ENCODE data around the gene RASA4.
"Not testable (repeated sequence)": the region's sequence is repeated elsewhere in the genome, so short reads cannot be mapped to it uniquely, and the experiment has no call there.

RASA4 gene

DNA sequence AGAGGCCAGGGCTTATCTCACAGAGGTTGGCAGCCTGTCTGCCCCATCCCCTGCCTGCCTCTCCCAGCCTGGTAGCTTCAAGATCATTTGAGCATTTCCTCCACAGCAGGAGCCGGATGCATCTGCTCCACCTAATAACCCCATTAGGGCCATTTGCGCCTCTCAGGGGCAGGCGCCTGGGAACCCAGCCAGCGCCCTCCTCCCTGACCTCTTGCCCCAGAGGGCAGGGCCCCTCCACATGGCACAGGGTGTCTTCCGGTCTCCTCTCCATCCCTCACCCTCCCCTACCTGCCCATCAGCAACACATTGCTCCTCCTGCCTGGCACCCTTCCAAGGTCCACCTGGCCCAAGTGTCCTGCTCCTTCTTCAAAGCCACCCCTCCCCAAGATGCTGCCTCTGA is 18.8 kb upstream of the RASA4 start:
- not testable (repeated sequence) for H2AFZ ChIP-seq (ENCODE audit: low read length); H3K4me2 ChIP-seq (ENCODE audit: low read length); H3F3A ChIP-seq (ENCODE audit: insufficient read depth, low read length); H3K79me2 ChIP-seq (ENCODE audit: insufficient read depth, low read length); H3K4me3 ChIP-seq (ENCODE audit: low read depth, low read length, poor library complexity, severe bottlenecking); H3K9me2 ChIP-seq (ENCODE audit: low read depth, low read length); H3K9me3 ChIP-seq (ENCODE audit: low read length); H3K36me3 ChIP-seq (ENCODE audit: insufficient read depth, low read length); H3K27me3 ChIP-seq (ENCODE audit: insufficient read depth, low read length); H3K4me1 ChIP-seq (ENCODE audit: insufficient read depth, low read length, severe bottlenecking); H3K9ac ChIP-seq (ENCODE audit: low read length); H3K27ac ChIP-seq (ENCODE audit: low read depth, low read length, poor library complexity, severe bottlenecking); H4K20me1 ChIP-seq (ENCODE audit: insufficient read depth, low read length)

DNA sequence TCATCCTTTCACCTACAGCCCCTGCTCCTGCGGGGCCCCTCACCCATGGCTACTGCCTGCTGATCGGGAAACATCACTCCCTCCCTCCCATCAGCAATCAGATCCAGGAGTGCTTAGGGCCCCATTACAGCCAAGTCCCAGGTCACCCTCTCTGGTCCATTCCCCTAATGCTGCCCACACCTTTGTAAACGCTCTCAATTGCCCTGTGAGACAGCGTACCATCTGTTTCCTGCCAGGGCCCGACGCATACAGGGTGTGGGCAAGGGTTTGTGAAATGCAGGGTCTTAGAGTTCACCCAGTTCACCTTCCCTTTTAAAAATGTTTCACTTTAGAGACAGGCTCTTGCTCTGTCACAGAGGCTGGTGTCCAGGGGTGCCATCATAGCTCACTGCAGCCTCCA is 17.7 kb upstream of the RASA4 start:
- H3K9ac ChIP-seq (ENCODE audit: low read length); H2AFZ ChIP-seq (ENCODE audit: low read length); H4K20me1 ChIP-seq (ENCODE audit: insufficient read depth, low read length); H3K79me2 ChIP-seq (ENCODE audit: insufficient read depth, low read length); H3K27ac ChIP-seq (ENCODE audit: low read depth, low read length, poor library complexity, severe bottlenecking); H3K9me2 ChIP-seq (ENCODE audit: low read depth, low read length); H3K27me3 ChIP-seq (ENCODE audit: insufficient read depth, low read length); H3F3A ChIP-seq (ENCODE audit: insufficient read depth, low read length); H3K36me3 ChIP-seq (ENCODE audit: insufficient read depth, low read length); H3K4me3 ChIP-seq (ENCODE audit: low read depth, low read length, poor library complexity, severe bottlenecking); H3K4me1 ChIP-seq (ENCODE audit: insufficient read depth, low read length, severe bottlenecking); H3K4me2 ChIP-seq (ENCODE audit: low read length); H3K9me3 ChIP-seq (ENCODE audit: low read length): not testable (repeated sequence)

DNA sequence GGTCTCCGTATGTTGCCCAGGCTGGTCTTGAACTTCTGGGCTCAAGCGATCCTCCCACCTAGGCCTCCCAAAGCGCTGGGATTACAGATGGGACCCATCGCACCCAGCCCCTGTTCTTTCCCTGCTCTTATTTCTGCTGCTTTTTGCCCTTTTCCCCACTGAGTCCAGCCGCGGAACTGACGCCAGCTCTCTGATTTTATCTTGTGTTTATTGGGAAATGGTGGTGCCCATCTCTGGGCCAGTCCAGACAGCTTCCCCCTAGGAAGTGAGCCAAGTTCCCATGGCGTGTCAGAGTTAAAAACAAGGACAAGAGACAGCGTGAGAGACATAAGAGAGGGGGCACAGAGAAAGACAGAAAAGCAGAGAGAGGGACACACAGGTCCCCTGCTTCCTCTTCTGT is 14.1 kb upstream of the RASA4 start:
- H3K9me2 ChIP-seq (ENCODE audit: low read depth, low read length); H4K20me1 ChIP-seq (ENCODE audit: insufficient read depth, low read length); H3K36me3 ChIP-seq (ENCODE audit: insufficient read depth, low read length); H3K4me1 ChIP-seq (ENCODE audit: insufficient read depth, low read length, severe bottlenecking); H3K27me3 ChIP-seq (ENCODE audit: insufficient read depth, low read length); H2AFZ ChIP-seq (ENCODE audit: low read length); H3K4me2 ChIP-seq (ENCODE audit: low read length); H3K4me3 ChIP-seq (ENCODE audit: low read depth, low read length, poor library complexity, severe bottlenecking); H3K27ac ChIP-seq (ENCODE audit: low read depth, low read length, poor library complexity, severe bottlenecking); H3F3A ChIP-seq (ENCODE audit: insufficient read depth, low read length); H3K9ac ChIP-seq (ENCODE audit: low read length); H3K9me3 ChIP-seq (ENCODE audit: low read length); H3K79me2 ChIP-seq (ENCODE audit: insufficient read depth, low read length): not testable (repeated sequence)

DNA sequence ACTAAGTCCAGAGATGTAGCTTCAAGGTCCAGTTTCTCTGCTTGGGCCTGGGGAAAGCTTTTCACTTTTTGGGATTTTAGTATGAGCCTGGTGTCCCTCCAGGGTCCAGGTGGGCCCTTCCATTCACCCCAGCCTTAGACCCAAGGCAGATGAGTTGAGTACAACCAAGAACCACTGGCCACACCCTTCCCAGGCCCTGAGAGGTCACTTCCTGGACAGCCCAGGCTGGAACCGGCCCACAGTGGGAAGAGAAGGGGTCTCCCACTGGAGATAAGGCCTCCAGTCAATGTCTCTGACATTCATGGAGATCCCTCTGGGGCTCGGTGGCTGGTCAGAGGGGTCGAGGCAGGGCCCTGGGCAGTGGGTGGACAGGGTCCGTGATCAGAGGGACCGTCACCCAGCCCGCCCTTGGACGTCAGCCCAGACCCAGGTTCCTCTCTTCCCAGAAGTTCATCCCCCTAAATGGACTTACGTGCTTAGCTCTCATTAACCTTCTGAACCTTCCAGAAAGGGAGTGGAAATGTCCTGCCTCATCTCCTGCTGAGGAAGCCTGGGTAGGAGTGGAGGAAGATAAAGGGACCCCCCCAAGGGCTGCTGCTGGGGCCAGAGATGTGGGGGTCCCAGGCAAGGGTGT is 10.8 kb upstream of the RASA4 start:
- not testable (repeated sequence) for H4K20me1 ChIP-seq (ENCODE audit: insufficient read depth, low read length); H3K4me1 ChIP-seq (ENCODE audit: insufficient read depth, low read length, severe bottlenecking); H3K4me2 ChIP-seq (ENCODE audit: low read length); H2AFZ ChIP-seq (ENCODE audit: low read length); H3F3A ChIP-seq (ENCODE audit: insufficient read depth, low read length); H3K4me3 ChIP-seq (ENCODE audit: low read depth, low read length, poor library complexity, severe bottlenecking); H3K27ac ChIP-seq (ENCODE audit: low read depth, low read length, poor library complexity, severe bottlenecking); H3K9ac ChIP-seq (ENCODE audit: low read length); H3K27me3 ChIP-seq (ENCODE audit: insufficient read depth, low read length); H3K9me3 ChIP-seq (ENCODE audit: low read length); H3K36me3 ChIP-seq (ENCODE audit: insufficient read depth, low read length); H3K9me2 ChIP-seq (ENCODE audit: low read depth, low read length); H3K79me2 ChIP-seq (ENCODE audit: insufficient read depth, low read length)

DNA sequence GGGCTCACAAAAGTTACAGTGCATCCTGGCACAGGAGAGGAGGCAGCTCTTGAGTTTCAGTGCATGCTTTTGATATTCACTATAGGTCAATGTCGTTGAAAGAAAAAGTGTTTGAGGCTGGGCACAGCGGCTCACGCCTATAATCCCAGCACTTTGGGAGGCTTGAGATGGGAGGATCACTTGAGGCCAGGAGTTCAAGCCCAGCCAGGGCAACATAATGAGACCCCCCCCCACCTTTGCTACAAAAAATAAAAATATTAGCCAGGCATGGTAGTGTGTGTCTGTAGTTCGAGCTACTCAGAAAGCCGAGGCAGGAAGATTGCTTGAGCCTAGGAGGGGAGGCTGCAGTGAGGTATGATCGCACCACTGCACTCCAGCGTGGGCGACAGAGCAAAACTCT is 1.6 kb upstream of the RASA4 start:
- not testable (repeated sequence) for H3K4me3 ChIP-seq (ENCODE audit: low read depth, low read length, poor library complexity, severe bottlenecking)

DNA sequence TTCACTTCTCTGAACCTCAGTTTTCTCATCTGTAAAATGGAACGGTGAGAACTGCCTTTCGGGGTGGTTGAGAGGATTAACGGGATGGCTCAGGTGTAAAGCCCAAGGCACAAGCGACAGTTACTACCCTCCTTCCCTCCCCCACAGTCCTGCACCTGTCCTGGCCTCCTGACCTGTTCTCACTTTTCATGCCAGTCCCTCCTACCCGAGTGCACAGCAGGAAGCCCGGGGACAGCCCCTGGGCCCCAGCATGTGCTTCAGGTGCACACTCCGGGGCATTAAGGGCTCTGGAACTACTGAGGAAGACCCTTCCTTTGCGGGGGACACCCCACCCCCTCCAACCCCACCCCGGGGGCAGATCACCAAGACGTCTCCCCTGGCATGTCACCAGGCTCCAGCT is 626 bp downstream of the RASA4 start:
- H2AFZ ChIP-seq (ENCODE audit: low read length); H3K4me3 ChIP-seq (ENCODE audit: low read depth, low read length, poor library complexity, severe bottlenecking); H3K4me1 ChIP-seq (ENCODE audit: insufficient read depth, low read length, severe bottlenecking); H3K27ac ChIP-seq (ENCODE audit: low read depth, low read length, poor library complexity, severe bottlenecking); H3K27me3 ChIP-seq (ENCODE audit: insufficient read depth, low read length); H3K4me2 ChIP-seq (ENCODE audit: low read length); H3K36me3 ChIP-seq (ENCODE audit: insufficient read depth, low read length); H3K9ac ChIP-seq (ENCODE audit: low read length); H4K20me1 ChIP-seq (ENCODE audit: insufficient read depth, low read length); H3K9me3 ChIP-seq (ENCODE audit: low read length); H3K79me2 ChIP-seq (ENCODE audit: insufficient read depth, low read length); H3K9me2 ChIP-seq (ENCODE audit: low read depth, low read length); H3F3A ChIP-seq (ENCODE audit: insufficient read depth, low read length): not testable (repeated sequence)

More for the DNA sequence above, 1.6 kb upstream of the RASA4 start:
- not testable (repeated sequence) for H3K36me3 ChIP-seq (ENCODE audit: insufficient read depth, low read length); H3K9ac ChIP-seq (ENCODE audit: low read length); H4K20me1 ChIP-seq (ENCODE audit: insufficient read depth, low read length); H3K9me2 ChIP-seq (ENCODE audit: low read depth, low read length); H3K27me3 ChIP-seq (ENCODE audit: insufficient read depth, low read length); H3F3A ChIP-seq (ENCODE audit: insufficient read depth, low read length); H3K27ac ChIP-seq (ENCODE audit: low read depth, low read length, poor library complexity, severe bottlenecking); H2AFZ ChIP-seq (ENCODE audit: low read length); H3K9me3 ChIP-seq (ENCODE audit: low read length); H3K79me2 ChIP-seq (ENCODE audit: insufficient read depth, low read length); H3K4me1 ChIP-seq (ENCODE audit: insufficient read depth, low read length, severe bottlenecking); H3K4me2 ChIP-seq (ENCODE audit: low read length)

DNA sequence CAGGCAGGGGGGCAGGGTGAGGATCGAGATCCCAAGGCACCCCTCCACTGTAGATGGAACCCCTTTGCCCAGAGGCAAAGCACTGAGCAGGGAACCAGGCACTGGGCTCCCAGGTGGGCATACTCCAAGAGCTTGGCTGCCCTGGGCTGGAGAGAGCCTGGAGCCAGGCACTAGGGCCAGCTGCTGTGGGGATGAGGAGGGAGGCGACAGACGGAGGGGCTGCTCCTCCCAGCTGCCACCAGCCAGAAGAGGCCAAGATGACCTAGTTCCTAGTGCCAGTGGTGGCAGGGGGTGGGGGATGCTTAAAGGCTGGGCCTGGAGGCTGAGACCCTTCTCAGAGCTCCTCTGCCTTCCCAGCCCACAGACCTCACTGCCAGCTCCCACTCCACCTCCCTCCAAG is 1.7 kb downstream of the RASA4 start:
- not testable (repeated sequence) for H3K9me3 ChIP-seq (ENCODE audit: low read length); H4K20me1 ChIP-seq (ENCODE audit: insufficient read depth, low read length); H3K27me3 ChIP-seq (ENCODE audit: insufficient read depth, low read length); H3K4me3 ChIP-seq (ENCODE audit: low read depth, low read length, poor library complexity, severe bottlenecking); H3K79me2 ChIP-seq (ENCODE audit: insufficient read depth, low read length); H3K4me1 ChIP-seq (ENCODE audit: insufficient read depth, low read length, severe bottlenecking); H3K9me2 ChIP-seq (ENCODE audit: low read depth, low read length); H3F3A ChIP-seq (ENCODE audit: insufficient read depth, low read length); H2AFZ ChIP-seq (ENCODE audit: low read length); H3K9ac ChIP-seq (ENCODE audit: low read length); H3K36me3 ChIP-seq (ENCODE audit: insufficient read depth, low read length); H3K4me2 ChIP-seq (ENCODE audit: low read length); H3K27ac ChIP-seq (ENCODE audit: low read depth, low read length, poor library complexity, severe bottlenecking)

DNA sequence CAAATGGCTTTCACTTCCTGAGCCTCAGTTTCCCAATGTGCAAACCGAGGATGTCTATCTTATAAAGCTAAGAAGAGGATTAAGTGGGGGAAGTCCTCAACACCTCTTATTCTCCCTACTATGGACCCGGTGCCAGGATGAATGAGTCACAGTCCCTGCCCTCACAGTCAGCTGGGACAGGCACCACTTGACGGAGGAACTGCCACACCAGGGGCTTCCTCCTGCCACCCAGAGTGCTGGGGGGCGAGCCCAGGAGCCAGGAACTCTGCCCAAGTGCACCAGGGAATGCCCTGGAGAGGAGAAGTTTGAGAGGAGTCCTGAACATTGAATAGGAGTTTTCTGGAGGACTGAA is 2.2 kb downstream of the RASA4 start:
- not testable (repeated sequence) for H3K4me2 ChIP-seq (ENCODE audit: low read length); H3K4me1 ChIP-seq (ENCODE audit: insufficient read depth, low read length, severe bottlenecking); H3K9me2 ChIP-seq (ENCODE audit: low read depth, low read length); H3K9ac ChIP-seq (ENCODE audit: low read length); H3K4me3 ChIP-seq (ENCODE audit: low read depth, low read length, poor library complexity, severe bottlenecking); H2AFZ ChIP-seq (ENCODE audit: low read length); H3F3A ChIP-seq (ENCODE audit: insufficient read depth, low read length); H3K36me3 ChIP-seq (ENCODE audit: insufficient read depth, low read length); H3K27me3 ChIP-seq (ENCODE audit: insufficient read depth, low read length); H3K9me3 ChIP-seq (ENCODE audit: low read length); H3K79me2 ChIP-seq (ENCODE audit: insufficient read depth, low read length); H3K27ac ChIP-seq (ENCODE audit: low read depth, low read length, poor library complexity, severe bottlenecking); H4K20me1 ChIP-seq (ENCODE audit: insufficient read depth, low read length)

Data from OCI-LY1 (cell line).